Brain pericyte (primary cell): Measurements from ENCODE around the gene CD109.
"Not testable (repeated sequence)": the region's sequence is repeated elsewhere in the genome, so short reads cannot be mapped to it uniquely, and the experiment has no call there.

Experiments used
- DNase-seq: peaks from one replicate; pipeline ENCODE4 v3.0.0-alpha.2; 2012; ENCODE audit warnings: low read depth, low spot score

CD109 gene

GRCh38 chr6:73784726-73785505, 88.9 kb downstream of the CD109 start:
- DNase-seq = no peak

- DNase-seq = no peak
These were observed 94.6 kb downstream of the CD109 start for GRCh38 chr6:73790574-73790973.

- DNase-seq = no peak
These were observed 95.3 kb downstream of the CD109 start for GRCh38 chr6:73791336-73791735.

- no peak for DNase-seq
These were observed 96.7 kb downstream of the CD109 start for GRCh38 chr6:73792738-73793137.

- no peak for DNase-seq
These were observed 100.9 kb downstream of the CD109 start for GRCh38 chr6:73796881-73797280.

- DNase-seq = no peak
These were observed 101.9 kb downstream of the CD109 start for GRCh38 chr6:73797861-73798260.

GRCh38 chr6:73798592-73798991, 102.6 kb downstream of the CD109 start:
- peak; percentile 39 for DNase-seq

GRCh38 chr6:73800997-73801396, 105.0 kb downstream of the CD109 start:
- DNase-seq = no peak

- no peak for DNase-seq
These were observed 105.8 kb downstream of the CD109 start for GRCh38 chr6:73801652-73802268.

- no peak for DNase-seq
These were observed 106.4 kb downstream of the CD109 start for GRCh38 chr6:73802366-73802765.

- DNase-seq = peak; percentile 15
These were observed 107.7 kb downstream of the CD109 start for GRCh38 chr6:73803562-73804241.

GRCh38 chr6:73805221-73805620, 109.2 kb downstream of the CD109 start:
- DNase-seq = not testable (repeated sequence)

- not testable (repeated sequence) for DNase-seq
These were observed 110.0 kb downstream of the CD109 start for GRCh38 chr6:73805982-73806381.

- DNase-seq = no peak
These were observed 115.7 kb downstream of the CD109 start for GRCh38 chr6:73811706-73812105.

- no peak for DNase-seq
These were observed 121.2 kb downstream of the CD109 start for GRCh38 chr6:73817253-73817652.

GRCh38 chr6:73823046-73823735, 127.2 kb downstream of the CD109 start:
- DNase-seq = no peak

GRCh38 chr6:73823832-73824231, 127.8 kb downstream of the CD109 start:
- DNase-seq = no peak

- DNase-seq = no peak
These were observed 130.6 kb downstream of the CD109 start for GRCh38 chr6:73826571-73826970.

- no peak for DNase-seq
These were observed 134.1 kb downstream of the CD109 start for GRCh38 chr6:73830119-73830518.

GRCh38 chr6:73832313-73832712, 136.3 kb downstream of the CD109 start:
- DNase-seq = no peak

GRCh38 chr6:73844696-73845095, 148.7 kb downstream of the CD109 start:
- DNase-seq = not testable (repeated sequence)

GRCh38 chr6:73851048-73851447, 155.0 kb downstream of the CD109 start:
- not testable (repeated sequence) for DNase-seq
